Naive thymus-derived CD4-positive, alpha-beta T cell (primary cell): ENCODE results near the gene IRGC. TPM values are rescaled to one million over a fixed set of nuclear protein-coding genes. Genes with fewer than 3 reads are reported as not detected.
"Not testable (repeated sequence)": the region's sequence is repeated elsewhere in the genome, so short reads cannot be mapped to it uniquely, and the experiment has no call there.

Source experiments
- ATAC-seq: fragments of 150-1000 bp; cut with Tn5 transposase; 2 replicates; pipeline ENCODE4 v1.10.0; 2021; ENCODE audit warnings: mild to moderate bottlenecking, moderate library complexity
- CTCF ChIA-PET: fragments of 350-600 bp; sonication (Branson Sonifier 250); formaldehyde crosslinking; loops from one replicate; lab custom pipeline; 2021; ENCODE audit warnings: antibody characterized with exemption; lab: Charles Lee
- POLR2A ChIA-PET: fragments of 350-600 bp; sonication (Branson Sonifier 250); formaldehyde crosslinking; loops from one replicate; lab custom pipeline; 2021; ENCODE audit warnings: antibody characterized with exemption, inconsistent platforms; lab: Charles Lee
- DNase-seq, 9 donors: peaks; one replicate each; pipeline versions ENCODE4 v3.0.0 to v3.0.0-alpha.2; 2020 to 2022; ENCODE audit warnings: mixed read lengths in 1 of 9
- H3K27ac ChIP-seq: one replicate; pipeline ENCODE4 v1.7.0; 2013; ENCODE audit warnings: mild to moderate bottlenecking, low read depth, low read length, moderate library complexity
- H3K27me3 ChIP-seq, 2 donors: one replicate each; pipeline ENCODE4 v1.7.0; 2013; ENCODE audit warnings: low read length in 2 of 2, mild to moderate bottlenecking in 2 of 2, moderate library complexity in 2 of 2; ENCODE audit not compliant: control insufficient read depth in 2 of 2, insufficient read depth in 2 of 2
- H3K36me3 ChIP-seq, 3 experiments: 1 replicate in 2 of 3; 2 replicates in 1 of 3; pipeline ENCODE4 v1.7.0; 2013; ENCODE audit warnings: low read length in 3 of 3, mild to moderate bottlenecking in 3 of 3, moderate library complexity in 1 of 3; ENCODE audit not compliant: insufficient read depth in 3 of 3, control insufficient read depth in 2 of 3
- H3K4me1 ChIP-seq, 2 donors: one replicate each; pipeline ENCODE4 v1.7.0; 2013; ENCODE audit warnings: low read length in 2 of 2, mild to moderate bottlenecking in 2 of 2, moderate library complexity in 1 of 2; ENCODE audit not compliant: control insufficient read depth in 2 of 2, insufficient read depth in 2 of 2
- H3K4me3 ChIP-seq: 2 replicates; pipeline ENCODE4 v1.7.0; 2013; ENCODE audit warnings: mild to moderate bottlenecking, low read length
- H3K9me3 ChIP-seq, 3 experiments: 1 replicate in 2 of 3; 2 replicates in 1 of 3; pipeline ENCODE4 v1.7.0; 2013; ENCODE audit warnings: low read length in 3 of 3; ENCODE audit not compliant: control insufficient read depth in 2 of 3
- H3K27ac Mint-ChIP-seq, 9 donors: one replicate each; pipeline ENCODE4 v1.8.0; 2020 to 2022; ENCODE audit warnings: mixed read lengths in 9 of 9, mild to moderate bottlenecking in 8 of 9, moderate library complexity in 5 of 9, inconsistent platforms in 2 of 9
- H3K27me3 Mint-ChIP-seq, 5 donors: one replicate each; pipeline ENCODE4 v1.8.0; 2021 to 2022; ENCODE audit warnings: mixed read lengths in 5 of 5, mild to moderate bottlenecking in 1 of 5
- H3K36me3 Mint-ChIP-seq, 5 donors: one replicate each; pipeline ENCODE4 v1.8.0; 2020 to 2022; ENCODE audit warnings: mixed read lengths in 5 of 5, mild to moderate bottlenecking in 3 of 5, inconsistent platforms in 1 of 5
- H3K4me1 Mint-ChIP-seq, 7 donors: one replicate each; pipeline ENCODE4 v1.8.0; 2020 to 2022; ENCODE audit warnings: mixed read lengths in 7 of 7, mild to moderate bottlenecking in 3 of 7, inconsistent platforms in 1 of 7
- H3K4me3 Mint-ChIP-seq, 10 donors: one replicate each; pipeline ENCODE4 v1.8.0; 2020 to 2022; ENCODE audit warnings: mild to moderate bottlenecking in 10 of 10, mixed read lengths in 10 of 10, moderate library complexity in 6 of 10, inconsistent platforms in 2 of 10
- H3K9me3 Mint-ChIP-seq, 11 donors: one replicate each; pipeline ENCODE4 v1.8.0; 2020 to 2022; ENCODE audit warnings: mixed read lengths in 11 of 11, mild to moderate bottlenecking in 4 of 11, inconsistent platforms in 1 of 11, moderate library complexity in 1 of 11
- intact Hi-C, 2 donors: fragments of 100-400 bp; cut with micrococcal nuclease; formaldehyde crosslinking; loops; one replicate each; pipeline ENCODE4 v1.15.1; 2023
- polyA plus RNA-seq, 2 donors: library from polyadenylated mRNA; unstranded; fragments of 300-500 nt; fragmentation: Illumina TruSeq; gene quantifications; one replicate each; pipeline ENCODE4 v1.2.3, GENCODE V29; 2021
- total RNA-seq, 6 experiments: library from RNA in 5 of 6; stranded (reverse) in 5 of 6; gene quantifications; 1 replicate in 5 of 6; 2 replicates in 1 of 6; pipeline ENCODE4 v1.2.3 and lab custom pipeline; 2021 to 2026

Gene IRGC
- total and polyA plus RNA-seq, 7 experiments from 2014 or later, result not detected

GRCh38 chr19:43681821-43682220 lies 34.1 kb upstream of the IRGC start:
- CTCF ChIA-PET, result interaction anchor here (0.6 to 0.7 kb wide), 2 partner anchors 93 to 508 kb away, joined by 3 read pairs; no protein-coding TSS in a partner anchor

DNA sequence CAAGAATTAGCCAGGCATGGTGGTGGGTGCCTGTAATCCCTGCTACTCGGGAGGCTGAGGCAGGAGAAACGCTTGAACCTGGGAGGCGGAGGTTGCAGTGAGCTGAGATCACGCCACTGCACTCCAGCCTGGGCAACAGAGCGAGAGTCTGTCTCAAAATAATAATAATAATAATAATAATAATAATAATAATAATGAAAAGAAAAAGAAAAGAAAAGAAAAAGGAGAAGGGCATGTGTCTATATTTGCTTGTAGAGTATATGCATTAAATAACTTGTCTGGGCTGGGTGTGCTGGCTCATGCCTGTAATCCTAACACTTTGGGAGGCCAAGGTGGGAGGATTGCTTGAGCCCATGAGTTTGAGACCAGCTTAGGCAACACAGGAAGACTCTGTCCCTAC lies 33.6 kb upstream of the IRGC start:
- H3K9me3 ChIP-seq, H3K27me3 ChIP-seq, H3K9me3 Mint-ChIP-seq, H3K4me3 Mint-ChIP-seq, H3K4me1 ChIP-seq, H3K27ac Mint-ChIP-seq, intact Hi-C loops, POLR2A ChIA-PET, CTCF ChIA-PET, ATAC-seq, DNase-seq, H3K27ac ChIP-seq, H3K36me3 Mint-ChIP-seq, H3K36me3 ChIP-seq, H3K4me1 Mint-ChIP-seq, H3K27me3 Mint-ChIP-seq, H3K4me3 ChIP-seq: not testable (repeated sequence)

More at GRCh38 chr19:43681821-43682220, 34.1 kb upstream of the IRGC start:
- no peaks in the 10 kb centered on the region for H3K9me3 ChIP-seq
- ATAC-seq, result peak; percentile 44
- intact Hi-C loops, result no loop called here
- no peaks in the 10 kb centered on the region for H3K36me3 ChIP-seq
- Mint-ChIP-seq H3K27me3 (no peaks in the 10 kb centered on the region), H3K27ac (no peak overlapping the region), H3K4me3 (no peak overlapping the region), H3K9me3 (peaks cover 0 to 2% (median 0%) of the 10 kb centered on the region in 11 donors), H3K36me3 (no peaks in the 10 kb centered on the region), H3K4me1 (no peaks in the 10 kb centered on the region)
- POLR2A ChIA-PET, result no interaction called here
- no peak overlapping the region for H3K4me3 ChIP-seq
- no peak for DNase-seq
- H3K27ac ChIP-seq, result no peak overlapping the region
- H3K4me1 ChIP-seq, result no peaks in the 10 kb centered on the region
- no peaks in the 10 kb centered on the region for H3K27me3 ChIP-seq

- Mint-ChIP-seq H3K4me1 (no peaks in the 10 kb centered on the region), H3K36me3 (no peaks in the 10 kb centered on the region), H3K27me3 (no peaks in the 10 kb centered on the region), H3K27ac (no peak overlapping the region), H3K4me3 (no peak overlapping the region), H3K9me3 (peaks cover 0 to 2% (median 0%) of the 10 kb centered on the region in 11 donors)
- ChIA-PET CTCF (no interaction called here), POLR2A (no interaction called here)
- ATAC-seq (peak; percentile 24), DNase-seq (no peak)
- H3K4me3 ChIP-seq, result no peak overlapping the region
- H3K27me3 ChIP-seq, result no peaks in the 10 kb centered on the region
- intact Hi-C loops, result no loop called here
- no peaks in the 10 kb centered on the region for H3K36me3 ChIP-seq
- no peaks in the 10 kb centered on the region for H3K4me1 ChIP-seq
- no peak overlapping the region for H3K27ac ChIP-seq
- H3K9me3 ChIP-seq, result no peaks in the 10 kb centered on the region
Measured at GRCh38 chr19:43682824-43683661, 32.8 kb upstream of the IRGC start.

DNA sequence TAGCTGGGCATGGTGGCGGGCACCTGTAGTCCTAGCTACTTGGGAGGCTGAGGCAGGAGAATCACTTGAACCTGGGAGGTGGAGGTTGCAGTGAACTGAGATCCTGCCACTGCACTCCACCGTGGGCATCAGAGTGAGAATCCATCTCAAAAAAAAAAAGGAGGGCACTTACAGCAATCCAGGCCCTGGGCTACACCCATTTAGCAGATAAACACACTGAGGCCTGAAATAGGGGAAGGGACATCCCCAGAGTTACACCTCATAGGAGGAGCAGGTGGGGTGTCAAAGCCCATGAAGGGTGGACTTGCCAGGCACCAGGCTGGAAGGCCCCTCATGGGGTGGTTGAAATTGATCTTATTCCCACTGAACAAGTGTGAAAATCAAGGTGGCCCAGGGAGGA lies 32.0 kb upstream of the IRGC start:
- Mint-ChIP-seq H3K4me1 (no peaks in the 10 kb centered on the region), H3K36me3 (no peaks in the 10 kb centered on the region), H3K27ac (no peak overlapping the region), H3K9me3 (peaks cover 0 to 2% (median 0%) of the 10 kb centered on the region in 11 donors), H3K27me3 (no peaks in the 10 kb centered on the region), H3K4me3 (no peak overlapping the region)
- ChIA-PET POLR2A (no interaction called here), CTCF (no interaction called here)
- Histone ChIP-seq H3K27ac (no peak overlapping the region), H3K36me3 (no peaks in the 10 kb centered on the region), H3K27me3 (no peaks in the 10 kb centered on the region), H3K9me3 (no peaks in the 10 kb centered on the region), H3K4me1 (no peaks in the 10 kb centered on the region), H3K4me3 (no peak overlapping the region)
- DNase-seq (no peak), ATAC-seq (no peak)
- intact Hi-C loops, result no loop called here

- Histone ChIP-seq H3K4me1 (no peaks in the 10 kb centered on the region), H3K27me3 (no peaks in the 10 kb centered on the region), H3K9me3 (no peaks in the 10 kb centered on the region), H3K36me3 (no peaks in the 10 kb centered on the region), H3K4me3 (no peak overlapping the region), H3K27ac (no peak overlapping the region)
- ATAC-seq (no peak), DNase-seq (no peak)
- H3K4me1 Mint-ChIP-seq, result no peaks in the 10 kb centered on the region
- H3K36me3 Mint-ChIP-seq, result no peaks in the 10 kb centered on the region
- H3K27me3 Mint-ChIP-seq, result no peaks in the 10 kb centered on the region
- no peak overlapping the region for H3K4me3 Mint-ChIP-seq
- H3K27ac Mint-ChIP-seq, result no peak overlapping the region
- CTCF ChIA-PET, result no interaction called here
- intact Hi-C loops, result no loop called here
- POLR2A ChIA-PET, result no interaction called here
- H3K9me3 Mint-ChIP-seq, result peaks cover 0 to 2% (median 0%) of the 10 kb centered on the region in 11 donors
Measured at GRCh38 chr19:43684326-43684725, 31.6 kb upstream of the IRGC start.

DNA sequence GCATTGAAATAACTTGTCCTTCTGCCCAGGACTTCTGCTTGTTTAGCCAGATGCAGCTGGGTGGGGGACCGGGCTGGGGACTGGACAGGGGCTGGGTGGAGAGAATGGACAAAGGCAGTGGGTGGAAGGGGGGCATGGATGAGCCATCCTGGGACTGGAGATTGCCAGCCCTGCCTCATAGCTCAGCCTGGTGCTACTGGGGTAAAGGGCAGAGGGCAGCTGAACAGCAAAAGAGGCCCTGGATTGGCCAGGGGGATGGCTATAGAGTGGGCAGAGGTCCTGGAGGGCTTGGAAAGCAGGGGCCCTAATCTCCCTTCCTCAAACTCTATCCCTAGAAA lies 28.2 kb upstream of the IRGC start:
- H3K4me1 ChIP-seq, result no peaks in the 10 kb centered on the region
- H3K4me1 Mint-ChIP-seq, result no peaks in the 10 kb centered on the region
- POLR2A ChIA-PET, result no interaction called here

More for the DNA sequence above, 28.2 kb upstream of the IRGC start:
- H3K27me3 Mint-ChIP-seq, result peaks cover 0 to 4% (median 0%) of the 10 kb centered on the region in 5 donors
- peaks cover 0 to 6% (median 3%) of the 10 kb centered on the region in 5 donors for H3K36me3 Mint-ChIP-seq
- Histone ChIP-seq H3K27ac (no peak overlapping the region), H3K9me3 (peaks cover 0 to 21% (median 7%) of the 10 kb centered on the region in 3 experiments), H3K36me3 (no peaks in the 10 kb centered on the region), H3K27me3 (no peaks in the 10 kb centered on the region), H3K4me3 (no peak overlapping the region)
- intact Hi-C loops, result no loop called here
- no peak overlapping the region for H3K4me3 Mint-ChIP-seq
- CTCF ChIA-PET, result no interaction called here
- DNase-seq, result no peak
- peaks cover 0 to 26% (median 16%) of the 10 kb centered on the region in 11 donors for H3K9me3 Mint-ChIP-seq
- H3K27ac Mint-ChIP-seq, result no peak overlapping the region
- no peak for ATAC-seq
